ENCODE measurements around the gene PPIC.

Gene PPIC

DNA sequence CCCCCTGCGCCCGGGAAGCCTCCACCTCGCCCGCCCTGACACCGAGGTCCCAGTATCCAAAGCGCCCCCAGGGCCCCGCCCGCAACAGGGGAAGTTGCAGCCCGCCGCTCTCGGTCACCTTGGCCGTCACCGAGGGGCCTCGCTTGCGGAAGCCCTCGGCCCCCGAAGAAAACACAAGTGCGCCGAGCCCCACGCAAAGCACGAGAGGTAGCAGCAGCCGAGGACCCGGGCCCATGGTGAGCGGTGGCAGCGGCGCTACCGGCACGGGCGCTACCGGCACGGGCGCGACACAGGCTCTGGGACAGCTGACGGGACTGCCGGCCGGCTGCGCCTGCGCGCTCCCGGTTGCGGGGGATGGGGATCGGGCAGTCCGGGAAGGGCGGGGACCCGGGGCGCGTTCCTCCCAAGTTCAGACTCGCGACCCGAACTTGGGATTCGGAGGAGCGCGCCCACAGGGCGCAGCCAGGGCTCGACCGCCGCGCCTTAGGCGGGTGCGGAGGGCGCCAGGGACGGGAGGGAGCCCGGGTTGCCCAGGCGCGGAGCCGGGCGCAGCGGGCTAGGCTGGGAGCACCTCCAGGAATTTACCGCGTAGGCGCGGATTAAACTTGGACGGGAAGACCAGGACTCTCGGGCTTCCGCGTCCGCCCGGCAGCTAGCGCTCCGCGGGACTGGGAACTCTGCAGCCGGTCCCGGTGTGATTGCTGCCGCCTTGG is at the start of gene PPIC:
Gene PPIC, minus strand, starts transcription at position 335 of the 713 bp plus-strand sequence. Its CDS starts 100 bp downstream, at position 235.
- DNase-seq (ENCODE audit: low read depth, low spot score) = no peak

- no peak for DNase-seq (ENCODE audit: low read depth, low spot score)
Observed at GRCh38 chr5:123085638-123086286, 49.2 kb upstream of the PPIC start.

GRCh38 chr5:123084730-123085605 is 48.4 kb upstream of the PPIC start:
- no peak for DNase-seq (ENCODE audit: low read depth, low spot score)

GRCh38 chr5:123083298-123083697 is 46.8 kb upstream of the PPIC start:
- no peak for DNase-seq (ENCODE audit: low read depth, low spot score)

DNA sequence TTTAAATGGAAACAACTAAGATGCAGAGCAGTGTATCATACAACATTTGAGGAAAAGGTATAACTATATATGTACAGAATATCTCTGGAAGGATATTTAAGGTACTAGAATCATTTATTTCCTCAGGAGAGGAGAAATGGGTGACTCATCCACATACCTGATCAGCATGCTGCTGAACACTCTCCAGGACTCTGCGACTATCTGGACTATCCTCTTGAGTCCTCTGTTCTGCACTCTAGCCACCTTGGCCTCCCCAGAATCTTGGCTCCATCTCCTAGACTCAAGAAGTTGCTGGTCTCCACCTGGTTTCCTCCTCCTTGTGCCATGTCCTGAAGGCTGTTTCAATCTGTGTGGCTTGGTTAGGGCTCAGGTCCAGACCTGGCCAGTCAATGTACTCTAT is 43.7 kb upstream of the PPIC start:
- no peak for DNase-seq (ENCODE audit: low read depth, low spot score)

DNA sequence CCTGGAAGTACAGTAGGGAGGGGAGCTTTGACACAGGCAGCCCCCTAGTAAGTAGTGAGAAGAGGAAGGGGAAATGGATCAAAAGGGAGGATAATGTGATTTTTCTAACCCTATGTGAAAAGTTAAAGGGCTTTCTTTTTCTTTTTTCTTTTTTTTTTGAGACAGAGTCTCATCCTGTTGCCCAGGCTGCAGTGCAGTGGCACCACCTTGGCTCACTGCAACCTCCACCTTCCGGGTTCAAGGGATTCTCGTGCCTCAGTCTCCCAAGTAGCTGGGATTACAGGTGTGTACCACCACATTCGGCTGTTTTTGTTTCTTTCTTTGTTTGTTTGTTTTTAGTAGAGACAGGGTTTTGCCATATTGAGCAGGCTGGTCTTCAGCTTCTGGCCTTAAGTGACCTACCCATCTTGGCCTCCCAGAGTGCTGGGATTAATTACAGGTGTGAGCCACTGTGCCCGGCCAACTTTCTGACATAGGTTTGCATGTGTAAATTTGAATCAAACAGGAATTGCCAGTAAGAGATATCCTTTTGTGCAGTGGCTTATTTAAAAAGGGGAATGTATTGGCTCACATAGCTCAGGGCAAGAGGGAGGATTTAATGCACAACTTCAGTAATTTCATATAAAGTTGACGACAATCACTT is 39.1 kb upstream of the PPIC start:
- no peak for DNase-seq (ENCODE audit: low read depth, low spot score)

GRCh38 chr5:123068368-123068938 is 31.9 kb upstream of the PPIC start:
- no peak for DNase-seq (ENCODE audit: low read depth, low spot score)

DNA sequence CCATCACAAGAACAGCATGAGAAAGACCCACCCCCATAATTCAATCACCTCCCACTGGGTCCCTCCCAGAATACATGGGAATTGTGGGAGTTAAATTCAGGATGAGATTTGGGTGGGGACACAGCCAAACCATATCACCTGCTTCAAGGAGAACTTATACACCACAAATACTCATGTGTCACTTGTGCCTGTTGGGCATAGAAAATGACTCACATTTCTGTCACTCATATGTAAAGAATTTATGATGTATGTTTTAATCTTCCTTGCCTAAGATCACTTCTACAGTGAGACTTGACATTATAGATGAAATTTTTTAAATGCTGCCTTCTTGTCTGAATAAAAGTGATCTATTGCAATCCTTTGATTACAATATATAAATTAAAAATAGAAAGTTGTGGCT is 29.5 kb upstream of the PPIC start:
- DNase-seq (ENCODE audit: low read depth, low spot score) = no peak

GRCh38 chr5:123059455-123059854 is 22.9 kb upstream of the PPIC start:
- DNase-seq (ENCODE audit: low read depth, low spot score) = no peak

- no peak for DNase-seq (ENCODE audit: low read depth, low spot score)
Observed at GRCh38 chr5:123051206-123051605, 14.7 kb upstream of the PPIC start.

DNA sequence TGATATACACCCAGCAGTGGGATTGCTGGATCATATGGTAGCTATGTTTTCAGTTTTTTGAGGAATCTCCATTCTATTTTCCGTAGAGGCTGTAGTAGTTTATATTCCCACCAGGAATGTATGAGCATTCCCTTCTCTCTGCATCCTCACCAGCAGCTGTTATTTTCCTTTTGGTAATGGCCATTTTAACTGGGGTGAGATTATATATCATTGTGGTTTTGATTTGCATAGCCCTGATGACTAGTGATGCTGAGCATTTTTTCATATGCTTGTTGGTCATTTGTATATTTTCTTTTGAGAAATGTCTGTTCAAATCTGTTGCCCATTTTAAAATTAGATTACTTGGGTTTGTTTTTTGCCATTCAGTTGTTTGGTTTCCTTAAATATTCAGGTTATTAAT is 11.2 kb upstream of the PPIC start:
- no peak for DNase-seq (ENCODE audit: low read depth, low spot score)

DNA sequence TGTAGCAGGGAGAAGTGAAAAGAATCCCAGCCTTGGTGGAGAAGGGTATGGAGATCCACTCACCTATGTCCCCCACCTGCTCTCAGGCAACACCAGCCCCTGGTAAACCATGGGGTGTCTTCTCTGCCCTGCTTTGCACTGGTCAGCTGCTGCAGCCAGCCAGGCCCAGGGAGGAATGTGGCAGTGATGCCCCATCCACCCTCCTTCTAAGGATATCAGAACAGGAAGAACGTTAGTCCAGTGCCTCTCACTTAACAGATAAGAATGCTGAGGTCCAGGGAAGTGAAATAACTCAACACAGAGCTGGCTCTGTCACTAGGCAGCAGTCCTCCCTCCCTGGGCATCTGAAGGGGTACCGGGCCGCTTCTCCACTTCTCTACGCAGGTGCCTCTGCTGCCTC is 9.7 kb upstream of the PPIC start:
- DNase-seq (ENCODE audit: low read depth, low spot score) = no peak

GRCh38 chr5:123044926-123045617 is 8.5 kb upstream of the PPIC start:
- no peak for DNase-seq (ENCODE audit: low read depth, low spot score)

GRCh38 chr5:123039673-123040072 is 3.1 kb upstream of the PPIC start:
- DNase-seq (ENCODE audit: low read depth, low spot score) = no peak

DNA sequence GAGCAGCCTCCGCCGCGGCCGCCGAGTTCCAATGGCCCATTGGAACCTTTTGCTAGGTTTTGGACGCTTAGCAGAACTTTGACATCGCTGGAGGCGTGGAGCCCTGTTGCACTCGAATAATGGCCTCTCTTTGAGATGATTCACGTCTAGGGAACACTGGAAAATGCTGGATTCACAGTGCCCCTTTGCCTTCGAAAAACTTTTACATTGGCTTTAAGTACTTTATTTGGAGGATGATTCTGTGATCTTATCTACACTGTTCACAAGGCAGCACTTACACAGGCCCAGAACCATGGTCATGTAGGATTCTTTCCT is 536 bp upstream of the PPIC start:
- DNase-seq (ENCODE audit: low read depth, low spot score) = no peak

- DNase-seq (ENCODE audit: low read depth, low spot score) = no peak
Observed at GRCh38 chr5:123035918-123036390, 571 bp downstream of the PPIC start.

- no peak for DNase-seq (ENCODE audit: low read depth, low spot score)
Observed at GRCh38 chr5:123035360-123035917, 1.1 kb downstream of the PPIC start.

DNA sequence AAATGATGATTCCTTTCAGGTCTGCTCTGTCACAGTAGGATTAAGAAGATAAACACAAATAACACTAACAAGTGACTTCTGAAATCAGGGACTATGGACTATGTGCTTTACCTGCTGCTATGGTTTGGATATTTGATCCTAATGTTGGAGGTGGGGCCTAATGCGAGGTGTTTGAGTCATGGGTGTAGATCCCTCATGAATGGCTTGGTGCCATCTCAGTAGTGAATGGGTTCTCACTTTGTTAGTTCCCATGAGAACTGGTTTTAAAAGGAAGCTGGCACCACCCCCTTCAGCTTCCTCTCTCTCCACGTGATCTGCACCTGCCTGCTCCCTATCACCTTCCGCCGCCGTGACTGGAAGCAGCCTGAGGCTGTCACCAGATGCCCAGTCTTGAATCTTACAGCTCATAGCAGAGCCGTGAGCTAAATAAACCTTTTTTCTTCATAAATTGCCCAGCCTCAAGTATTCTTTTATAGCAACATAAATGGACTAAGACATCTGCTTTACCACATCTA is 3.3 kb downstream of the PPIC start:
- DNase-seq (ENCODE audit: low read depth, low spot score) = no peak

DNA sequence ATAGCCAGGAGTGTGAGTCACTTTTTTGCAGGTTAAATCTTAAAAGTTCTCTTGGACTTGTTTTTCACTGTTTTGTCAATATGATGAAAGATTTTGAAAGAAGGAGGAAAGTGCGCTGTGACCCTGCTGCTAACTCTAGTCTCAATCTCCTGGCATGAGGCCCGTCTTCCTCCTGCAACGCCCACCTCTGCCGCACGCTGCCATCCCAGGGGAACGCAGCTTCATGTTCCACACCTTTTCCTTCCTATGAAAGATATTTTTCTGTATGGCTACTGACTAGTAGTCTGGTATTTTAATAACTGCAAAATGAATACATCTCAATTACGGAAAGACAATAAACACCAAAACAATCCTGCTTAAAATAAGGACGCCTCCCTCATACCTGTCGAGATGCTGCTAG is 8.3 kb downstream of the PPIC start:
- no peak for DNase-seq (ENCODE audit: low read depth, low spot score)

- DNase-seq (ENCODE audit: low read depth, low spot score) = no peak
Observed at GRCh38 chr5:123014689-123015088, 21.8 kb downstream of the PPIC start.

DNA sequence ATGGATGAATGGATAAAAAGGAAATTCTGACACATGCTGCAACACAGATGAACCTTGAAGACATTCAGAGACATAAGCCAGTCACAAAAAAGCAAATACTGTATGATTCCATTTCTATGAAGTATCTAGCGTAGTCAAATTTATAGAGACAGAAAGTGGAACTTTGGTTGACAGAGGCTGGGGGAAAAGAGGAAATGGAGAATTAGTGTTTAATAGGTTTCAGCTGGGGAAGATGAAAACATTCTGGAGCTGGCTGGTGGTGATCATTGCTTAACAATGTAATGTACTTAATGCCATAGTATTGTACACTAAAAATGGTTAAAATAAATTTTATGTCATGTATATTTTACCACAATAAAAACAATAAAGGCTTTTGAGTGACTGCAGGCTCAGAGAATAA is 24.2 kb downstream of the PPIC start:
- no peak for DNase-seq (ENCODE audit: low read depth, low spot score)
